ENCODE results near the gene ZNF211.

DNA sequence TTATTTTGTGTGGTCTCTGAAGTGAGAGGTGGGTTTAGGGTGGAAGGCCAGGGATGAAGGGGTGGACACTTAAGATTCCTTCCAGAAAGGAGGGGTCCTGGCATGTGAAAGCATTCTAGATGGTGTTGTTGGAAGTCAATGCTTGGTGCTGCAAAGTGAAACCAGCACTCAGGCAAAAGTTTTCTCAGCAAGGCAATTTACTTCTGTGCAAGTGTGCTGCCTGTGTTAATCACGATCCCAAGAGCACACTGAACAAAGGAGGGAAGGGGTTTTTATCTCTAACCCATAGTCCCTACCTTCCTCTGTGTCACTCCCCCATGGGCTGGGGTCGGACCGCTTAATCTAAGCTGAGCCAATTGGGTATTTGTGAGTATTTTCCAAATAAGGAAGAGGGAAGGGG, 17.6 kb upstream of the ZNF211 start:
- TF ChIP-seq, protein P1, sequence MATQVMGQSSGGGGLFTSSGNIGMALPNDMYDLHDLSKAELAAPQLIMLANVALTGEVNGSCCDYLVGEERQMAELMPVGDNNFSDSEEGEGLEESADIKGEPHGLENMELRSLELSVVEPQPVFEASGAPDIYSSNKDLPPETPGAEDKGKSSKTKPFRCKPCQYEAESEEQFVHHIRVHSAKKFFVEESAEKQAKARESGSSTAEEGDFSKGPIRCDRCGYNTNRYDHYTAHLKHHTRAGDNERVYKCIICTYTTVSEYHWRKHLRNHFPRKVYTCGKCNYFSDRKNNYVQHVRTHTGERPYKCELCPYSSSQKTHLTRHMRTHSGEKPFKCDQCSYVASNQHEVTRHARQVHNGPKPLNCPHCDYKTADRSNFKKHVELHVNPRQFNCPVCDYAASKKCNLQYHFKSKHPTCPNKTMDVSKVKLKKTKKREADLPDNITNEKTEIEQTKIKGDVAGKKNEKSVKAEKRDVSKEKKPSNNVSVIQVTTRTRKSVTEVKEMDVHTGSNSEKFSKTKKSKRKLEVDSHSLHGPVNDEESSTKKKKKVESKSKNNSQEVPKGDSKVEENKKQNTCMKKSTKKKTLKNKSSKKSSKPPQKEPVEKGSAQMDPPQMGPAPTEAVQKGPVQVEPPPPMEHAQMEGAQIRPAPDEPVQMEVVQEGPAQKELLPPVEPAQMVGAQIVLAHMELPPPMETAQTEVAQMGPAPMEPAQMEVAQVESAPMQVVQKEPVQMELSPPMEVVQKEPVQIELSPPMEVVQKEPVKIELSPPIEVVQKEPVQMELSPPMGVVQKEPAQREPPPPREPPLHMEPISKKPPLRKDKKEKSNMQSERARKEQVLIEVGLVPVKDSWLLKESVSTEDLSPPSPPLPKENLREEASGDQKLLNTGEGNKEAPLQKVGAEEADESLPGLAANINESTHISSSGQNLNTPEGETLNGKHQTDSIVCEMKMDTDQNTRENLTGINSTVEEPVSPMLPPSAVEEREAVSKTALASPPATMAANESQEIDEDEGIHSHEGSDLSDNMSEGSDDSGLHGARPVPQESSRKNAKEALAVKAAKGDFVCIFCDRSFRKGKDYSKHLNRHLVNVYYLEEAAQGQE (IDR thresholded peaks at IDR 0.05; ENCODE audit: insufficient read depth in 1 of 2, low read depth in 2 of 2, low read length in 2 of 2): no peak
- TF ChIP-seq SIN3A (IDR thresholded peaks at IDR 0.05; ENCODE audit: borderline replicate concordance, insufficient read depth, low read length) (no peak), POLR2AphosphoS5 (IDR thresholded peaks at IDR 0.05; ENCODE audit: low read depth, low read length) (no peak)
